GM03348 (cell line): ENCODE measurements around the gene PCGF3.
"Not testable (repeated sequence)": the region's sequence is repeated elsewhere in the genome, so short reads cannot be mapped to it uniquely, and the experiment has no call there.

Experiments used
- DNase-seq: peaks from one replicate; pipeline ENCODE4 v3.0.0; 2012; ENCODE audit warnings: low spot score

The PCGF3 gene

DNA sequence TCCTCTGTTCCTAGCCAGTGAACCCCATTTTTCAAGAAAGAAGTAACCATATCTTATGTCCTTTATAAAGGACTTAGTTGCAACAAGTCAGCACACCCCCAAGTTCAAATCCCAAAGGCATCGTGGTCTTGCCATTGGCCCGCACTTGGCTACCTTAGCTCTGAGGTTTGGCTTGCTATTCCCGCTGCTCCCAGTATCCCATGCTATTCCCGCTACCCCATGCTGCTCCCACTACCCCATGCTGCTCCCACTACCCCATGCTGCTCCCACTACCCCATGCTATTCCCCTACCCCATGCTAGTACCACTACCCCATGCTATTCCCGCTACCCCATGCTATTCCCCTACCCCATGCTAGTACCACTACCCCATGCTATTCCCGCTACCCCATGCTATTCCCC, 37.4 kb upstream of the PCGF3 start:
- DNase-seq = not testable (repeated sequence)

GRCh38 chr4:669806-670559, 35.6 kb upstream of the PCGF3 start:
- not testable (repeated sequence) for DNase-seq

DNA sequence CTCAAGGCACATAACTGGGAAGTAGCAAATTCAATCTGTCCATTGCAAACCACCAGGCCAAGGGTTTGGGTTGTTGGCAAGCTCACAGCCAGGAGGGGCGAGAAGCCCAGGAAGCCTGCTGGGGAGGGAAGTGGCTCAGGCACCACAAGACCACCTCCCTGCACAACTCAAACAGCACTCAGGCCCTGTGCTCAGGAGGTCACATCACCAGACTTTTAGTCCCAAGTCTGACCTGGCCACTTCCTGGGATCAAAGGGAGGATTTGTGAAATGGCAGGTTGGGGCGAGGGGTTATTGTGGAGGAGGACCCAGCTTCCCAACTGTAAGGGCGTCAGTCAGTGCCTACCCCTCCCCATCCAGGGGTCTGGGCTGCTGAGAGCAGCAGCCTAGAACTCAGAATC, 33.9 kb upstream of the PCGF3 start:
- DNase-seq = no peak

DNA sequence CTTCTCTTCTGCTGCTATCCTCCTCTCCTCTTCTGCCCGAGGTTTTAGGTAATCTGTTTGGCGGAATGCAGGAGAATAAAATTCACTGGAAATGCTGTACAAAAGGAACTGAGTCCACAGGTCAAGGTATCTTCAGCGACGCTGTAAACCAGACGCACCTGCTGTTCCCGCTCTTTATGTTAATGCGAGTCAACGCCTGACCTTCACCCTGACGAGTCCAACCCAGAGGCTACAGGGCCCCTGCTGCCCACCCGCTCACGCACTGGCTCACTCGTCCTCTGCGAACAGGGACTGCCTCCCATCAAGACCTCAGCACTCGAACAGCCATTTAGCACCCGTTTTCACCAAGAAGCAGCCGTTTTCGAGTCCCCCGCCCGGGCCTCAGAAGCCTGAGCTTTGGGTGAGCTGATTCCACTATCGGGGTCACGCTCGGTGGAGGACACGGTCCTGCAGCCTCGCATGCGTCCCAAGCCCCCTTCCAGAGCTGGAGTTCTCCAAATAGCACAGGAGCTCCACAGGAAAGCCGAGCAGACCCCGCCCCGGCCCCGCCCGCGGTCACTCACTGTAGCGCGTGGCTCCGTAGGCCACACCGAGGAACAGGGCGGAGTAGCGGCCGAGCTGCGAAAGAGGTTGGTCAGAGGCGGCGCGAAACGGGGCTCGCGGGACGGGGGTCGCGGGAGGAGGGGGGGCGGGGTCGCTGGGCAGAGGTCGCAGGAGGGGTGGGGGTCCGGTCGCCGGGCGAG, 32.1 kb upstream of the PCGF3 start:
- peak; percentile 75 for DNase-seq

- DNase-seq = peak; percentile 100
Measured at GRCh38 chr4:674172-675035, 31.2 kb upstream of the PCGF3 start, which contains the start of the genes ATP5ME and MYL5. TSS of gene ATP5ME (minus strand) at chr4:674276. CDS start at chr4:674247, 29 bp downstream. TSS of gene MYL5 (plus strand) at chr4:674542. CDS start at chr4:678027, 3,485 bp downstream.

GRCh38 chr4:675036-675882, 30.4 kb upstream of the PCGF3 start:
- peak; percentile 49 for DNase-seq

DNA sequence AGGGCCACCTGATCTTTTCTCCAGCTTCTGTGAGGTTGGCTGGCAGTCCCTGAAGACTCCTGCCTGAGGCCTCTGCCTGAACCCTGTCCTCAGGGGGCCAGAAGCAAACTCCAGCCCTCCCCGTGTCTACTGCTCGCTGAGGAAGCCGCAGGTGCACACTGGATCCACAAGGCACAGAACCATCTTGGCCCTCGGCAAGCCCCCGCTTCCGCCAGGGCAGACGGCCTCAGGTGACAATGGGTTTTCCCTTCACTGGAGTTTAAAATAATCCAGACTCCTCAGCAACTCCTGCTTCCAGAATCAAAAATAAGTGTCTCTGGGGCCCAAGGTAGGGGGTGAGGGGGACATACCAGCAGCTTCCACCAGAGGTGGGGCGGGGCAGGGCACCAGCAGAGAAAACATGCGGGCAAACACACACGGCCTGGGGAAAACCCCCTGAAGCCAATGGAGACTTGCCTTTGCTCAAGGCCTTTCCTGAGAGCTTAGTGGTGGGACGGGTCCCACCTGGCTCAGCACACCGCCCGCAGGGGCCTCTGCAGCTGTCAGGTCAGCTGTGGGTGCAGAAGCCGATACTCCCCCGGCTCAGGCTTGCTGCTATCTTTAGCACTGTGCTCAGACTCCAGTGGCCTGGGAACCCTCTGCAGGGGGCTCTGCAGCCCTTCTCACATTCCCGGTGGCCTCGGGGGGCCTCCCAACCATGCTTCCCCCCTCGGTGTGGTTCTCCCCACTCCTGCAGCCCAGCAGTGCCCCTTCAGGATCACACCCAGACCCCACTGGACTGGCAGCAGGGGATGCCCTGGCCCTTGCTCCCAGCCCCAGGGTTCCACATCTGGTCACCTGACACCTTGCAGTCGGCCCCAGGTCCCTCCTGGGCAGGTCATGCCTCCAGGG, 29.4 kb upstream of the PCGF3 start:
- no peak for DNase-seq

DNA sequence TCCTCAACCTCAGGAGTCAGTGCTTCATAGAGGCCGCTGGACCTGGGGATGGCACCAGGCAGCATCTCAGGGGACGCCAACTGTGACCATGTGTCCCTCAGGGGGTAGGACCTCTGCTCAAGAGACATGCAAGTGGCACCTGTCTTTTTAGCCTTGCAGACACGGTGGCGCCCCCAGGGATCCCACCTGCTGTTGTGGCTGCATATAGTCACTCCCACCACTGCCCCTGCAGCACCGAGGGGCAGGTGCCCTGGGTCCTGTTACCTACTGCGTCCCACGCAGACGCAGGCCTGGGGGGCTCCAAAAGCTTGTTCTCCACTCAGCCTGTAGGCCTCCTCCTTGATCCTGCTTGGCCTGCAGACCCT, 28.8 kb upstream of the PCGF3 start:
- no peak for DNase-seq

DNA sequence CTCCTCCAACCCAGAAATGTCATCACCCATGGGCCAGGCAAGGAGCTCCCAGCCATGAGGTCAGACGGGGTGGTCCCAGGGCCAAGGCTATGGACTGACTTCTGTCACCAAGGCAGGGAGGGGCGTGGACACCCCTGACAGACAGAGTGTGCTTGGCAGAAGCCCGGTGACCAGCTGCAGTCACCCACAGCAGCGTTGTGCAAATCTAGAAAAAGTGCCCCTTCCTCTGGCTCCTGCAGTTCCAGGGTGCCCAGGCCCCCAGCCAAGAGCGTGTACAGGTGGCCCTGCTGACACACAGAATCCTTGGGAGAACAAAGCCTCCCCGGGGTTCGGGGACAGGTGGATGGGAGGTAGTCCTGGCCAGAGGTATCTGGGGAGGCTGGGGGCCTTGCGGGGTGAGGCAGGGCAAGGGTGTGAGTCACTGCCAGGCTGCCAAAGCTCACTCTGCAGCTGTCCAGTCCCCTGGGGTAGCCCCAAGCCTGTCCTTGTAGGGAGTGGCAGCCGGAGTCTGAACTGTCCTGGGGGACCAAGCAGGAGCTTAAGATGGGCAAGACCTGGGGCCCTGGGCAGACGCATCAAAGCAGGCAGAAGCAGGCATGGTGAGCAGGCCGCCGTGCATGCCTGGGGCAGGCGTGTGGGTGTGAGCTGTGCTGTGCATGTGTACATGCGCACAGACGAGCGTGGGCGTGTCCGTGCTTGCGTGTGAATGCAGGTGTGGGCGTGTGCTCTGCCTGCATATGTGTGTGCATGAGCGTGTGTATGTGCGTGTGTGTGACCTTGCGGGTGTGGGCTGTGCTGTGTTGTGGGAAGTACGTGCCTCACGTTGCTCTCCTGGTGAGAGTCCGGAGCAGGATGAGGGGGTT, 28.0 kb upstream of the PCGF3 start:
- DNase-seq = no peak

GRCh38 chr4:678331-679103, 27.1 kb upstream of the PCGF3 start:
- DNase-seq = no peak

DNA sequence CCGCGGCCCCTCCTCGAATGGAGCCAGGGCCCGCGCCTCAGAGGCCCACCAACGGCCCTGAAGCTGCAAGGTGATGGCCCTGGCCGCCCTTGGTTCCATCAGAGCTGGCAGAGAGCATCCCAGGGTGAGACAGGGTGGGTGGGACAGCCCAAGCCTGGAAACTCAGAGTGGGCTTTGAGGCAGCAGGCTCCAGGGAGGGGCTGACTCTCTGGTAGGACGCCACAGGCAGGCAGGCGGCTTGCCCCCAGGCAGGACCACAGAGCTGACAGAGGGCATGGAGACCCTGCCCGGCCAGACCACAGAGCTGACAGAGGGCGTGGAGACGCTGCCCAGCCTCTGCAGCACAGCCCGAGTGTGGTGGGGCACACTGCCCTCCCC, 26.5 kb upstream of the PCGF3 start:
- no peak for DNase-seq

DNA sequence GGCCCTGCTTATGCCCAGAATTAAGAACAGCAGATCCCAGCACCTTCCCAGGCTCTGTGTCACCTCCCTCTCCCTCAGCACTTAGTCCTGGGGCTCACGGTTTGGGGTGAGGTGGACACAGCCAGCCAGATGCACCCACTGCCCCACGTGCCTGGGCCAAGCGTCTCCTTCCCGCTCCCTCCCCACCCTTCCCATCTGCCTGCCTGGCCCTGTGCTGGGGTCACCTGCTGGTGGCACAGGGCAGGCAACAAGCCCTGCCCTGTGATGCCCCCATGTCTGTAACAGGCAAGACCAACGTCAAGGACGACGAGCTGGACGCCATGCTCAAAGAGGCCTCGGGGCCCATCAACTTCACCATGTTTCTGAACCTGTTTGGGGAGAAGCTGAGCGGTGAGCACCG, 26.0 kb upstream of the PCGF3 start:
- DNase-seq = no peak

GRCh38 chr4:680091-680490, 25.5 kb upstream of the PCGF3 start:
- no peak for DNase-seq

- DNase-seq = no peak
Measured at GRCh38 chr4:680551-680927, 25.1 kb upstream of the PCGF3 start.

- peak; percentile 63 for DNase-seq
Measured at GRCh38 chr4:680928-681645, 24.5 kb upstream of the PCGF3 start.

DNA sequence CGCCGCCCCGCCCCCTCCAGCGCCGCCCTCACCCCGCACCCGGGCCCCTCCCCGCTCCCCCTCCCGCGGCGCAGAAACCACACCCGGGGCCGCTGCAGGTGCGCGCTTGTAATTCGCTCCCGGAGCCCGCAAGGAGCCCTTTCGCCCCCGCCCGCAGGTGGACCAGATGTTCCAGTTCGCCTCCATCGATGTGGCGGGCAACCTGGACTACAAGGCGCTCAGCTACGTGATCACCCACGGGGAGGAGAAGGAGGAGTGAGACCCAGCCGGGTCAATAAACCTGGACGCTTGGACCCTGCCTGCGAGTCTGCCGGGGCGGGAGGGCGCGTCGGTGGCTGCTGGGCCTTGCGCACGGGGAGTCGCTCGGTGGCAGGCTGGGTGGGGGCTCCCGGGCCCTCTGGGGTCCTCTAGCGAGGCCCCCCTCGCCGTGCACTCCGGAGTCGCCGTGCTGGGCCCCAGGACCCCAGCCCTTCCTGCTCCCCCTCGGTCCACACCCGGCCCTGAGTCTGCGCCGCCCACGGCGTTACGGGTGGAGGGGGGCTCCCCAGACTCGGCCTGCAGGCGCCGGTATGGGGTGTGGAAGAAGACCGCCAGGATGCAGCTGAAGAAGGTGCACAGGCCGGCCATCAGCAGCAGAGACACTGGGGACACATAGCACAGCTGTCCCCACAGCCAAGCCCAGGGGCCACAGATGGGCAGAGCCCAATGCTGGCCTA, 23.7 kb upstream of the PCGF3 start:
- no peak for DNase-seq

GRCh38 chr4:682490-683172, 23.0 kb upstream of the PCGF3 start:
- DNase-seq = no peak
